ENCODE measurements around the gene BHLHE40.

DNA sequence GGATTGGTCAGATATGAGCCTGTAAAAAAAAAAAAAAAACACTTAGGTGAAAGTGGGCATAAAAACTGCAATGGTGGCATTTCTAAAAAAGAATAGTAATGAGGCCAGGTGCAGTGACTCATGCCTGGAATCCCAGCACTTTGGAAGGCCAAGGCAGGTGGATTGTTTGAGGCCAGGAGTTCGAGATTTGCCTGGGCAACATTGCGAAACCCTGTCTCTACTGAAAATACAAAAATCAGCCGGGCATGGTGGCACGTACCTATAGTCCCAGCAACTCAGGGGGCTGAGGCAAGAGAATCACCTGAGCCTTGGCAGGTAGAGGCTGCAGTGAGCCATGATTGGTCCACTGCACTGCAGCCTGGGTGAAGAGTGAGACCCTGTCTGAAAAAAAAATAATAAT, 38.3 kb upstream of the BHLHE40 start:
- TF ChIP-seq POLR2A (IDR thresholded peaks at IDR 0.05), result no peak
- no peak for TF ChIP-seq POLR2AphosphoS5 (IDR thresholded peaks at IDR 0.05; ENCODE audit: insufficient read depth in 1 of 2, low read depth in 1 of 2)
- TF ChIP-seq, protein P1, sequence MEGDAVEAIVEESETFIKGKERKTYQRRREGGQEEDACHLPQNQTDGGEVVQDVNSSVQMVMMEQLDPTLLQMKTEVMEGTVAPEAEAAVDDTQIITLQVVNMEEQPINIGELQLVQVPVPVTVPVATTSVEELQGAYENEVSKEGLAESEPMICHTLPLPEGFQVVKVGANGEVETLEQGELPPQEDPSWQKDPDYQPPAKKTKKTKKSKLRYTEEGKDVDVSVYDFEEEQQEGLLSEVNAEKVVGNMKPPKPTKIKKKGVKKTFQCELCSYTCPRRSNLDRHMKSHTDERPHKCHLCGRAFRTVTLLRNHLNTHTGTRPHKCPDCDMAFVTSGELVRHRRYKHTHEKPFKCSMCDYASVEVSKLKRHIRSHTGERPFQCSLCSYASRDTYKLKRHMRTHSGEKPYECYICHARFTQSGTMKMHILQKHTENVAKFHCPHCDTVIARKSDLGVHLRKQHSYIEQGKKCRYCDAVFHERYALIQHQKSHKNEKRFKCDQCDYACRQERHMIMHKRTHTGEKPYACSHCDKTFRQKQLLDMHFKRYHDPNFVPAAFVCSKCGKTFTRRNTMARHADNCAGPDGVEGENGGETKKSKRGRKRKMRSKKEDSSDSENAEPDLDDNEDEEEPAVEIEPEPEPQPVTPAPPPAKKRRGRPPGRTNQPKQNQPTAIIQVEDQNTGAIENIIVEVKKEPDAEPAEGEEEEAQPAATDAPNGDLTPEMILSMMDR (IDR thresholded peaks at IDR 0.05), result no peak
